OCI-M2 (cell line): ENCODE data around the gene GRIK4.

Experiments
- DNase-seq: peaks from one replicate; lab custom pipeline; 2025; ENCODE audit not compliant: unreplicated experiment; lab: John Stamatoyannopoulos, UW

Gene GRIK4

DNA sequence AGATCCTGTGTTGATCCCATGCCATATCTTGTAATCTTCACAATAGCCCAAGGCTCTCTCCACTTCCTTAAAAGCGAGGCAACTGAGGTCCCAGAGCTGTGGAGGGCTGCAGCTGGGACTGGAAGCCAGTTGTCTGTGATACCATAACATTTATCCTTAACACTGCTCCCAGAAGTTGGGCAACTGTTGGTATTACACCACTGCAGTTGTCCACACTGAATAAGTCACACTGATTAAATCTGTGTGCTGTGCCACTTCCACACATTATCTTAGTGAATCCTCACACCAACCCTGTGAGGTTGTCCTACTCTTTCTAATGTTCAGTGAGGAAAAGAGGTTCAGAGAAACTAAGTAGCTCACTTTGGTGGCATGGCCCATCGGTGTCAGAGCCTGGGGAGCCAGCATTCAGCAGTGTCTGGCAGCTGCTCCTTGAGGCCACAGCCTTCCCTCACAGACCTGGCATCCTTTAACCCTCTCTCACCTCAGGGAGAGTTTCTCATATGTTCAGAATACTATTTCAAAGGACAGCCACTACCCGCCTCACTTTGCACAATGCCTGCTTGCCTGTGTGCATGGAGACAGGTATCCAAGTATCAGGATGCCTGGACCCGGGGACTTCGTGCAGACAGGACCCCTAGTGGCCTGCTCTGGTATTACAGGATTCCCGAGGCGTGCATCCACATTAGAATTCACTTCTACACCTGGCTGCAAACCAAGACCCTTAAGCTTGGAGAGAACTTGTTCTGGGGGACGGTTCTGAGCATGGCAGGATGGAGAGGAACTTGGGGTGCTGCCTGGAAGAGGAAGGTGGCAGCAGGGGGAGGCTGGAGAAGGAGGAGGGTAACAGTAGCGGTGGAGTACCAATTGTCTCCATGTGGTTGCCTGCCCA, 290.5 kb downstream of the GRIK4 start:
- no peak for DNase-seq

- no peak for DNase-seq
These were observed 294.5 kb downstream of the GRIK4 start for GRCh38 chr11:120805960-120806555.

GRCh38 chr11:120807414-120808150, 296.0 kb downstream of the GRIK4 start:
- DNase-seq = no peak

GRCh38 chr11:120808616-120809050, 297.1 kb downstream of the GRIK4 start:
- no peak for DNase-seq

DNA sequence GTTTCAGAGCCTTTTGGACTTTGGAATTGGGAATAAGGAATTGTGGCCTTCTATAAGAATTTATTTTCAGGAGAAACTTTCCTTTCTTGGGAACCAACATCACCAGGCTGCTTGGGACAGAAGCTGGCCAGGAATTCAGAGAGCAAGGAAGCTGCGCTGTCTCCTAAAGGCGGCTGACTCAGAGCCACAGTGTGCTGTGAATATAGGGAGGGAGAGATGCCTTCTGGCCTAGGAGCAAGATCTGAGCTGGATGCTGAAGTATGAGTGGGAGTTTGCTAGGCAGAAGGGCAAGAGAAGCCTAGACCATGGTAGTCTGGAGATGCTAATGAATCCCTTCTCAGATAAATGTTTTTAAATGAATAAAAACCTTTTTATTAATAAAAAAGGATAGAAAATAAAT, 298.7 kb downstream of the GRIK4 start:
- no peak for DNase-seq

GRCh38 chr11:120811199-120811598, 299.7 kb downstream of the GRIK4 start:
- no peak for DNase-seq

DNA sequence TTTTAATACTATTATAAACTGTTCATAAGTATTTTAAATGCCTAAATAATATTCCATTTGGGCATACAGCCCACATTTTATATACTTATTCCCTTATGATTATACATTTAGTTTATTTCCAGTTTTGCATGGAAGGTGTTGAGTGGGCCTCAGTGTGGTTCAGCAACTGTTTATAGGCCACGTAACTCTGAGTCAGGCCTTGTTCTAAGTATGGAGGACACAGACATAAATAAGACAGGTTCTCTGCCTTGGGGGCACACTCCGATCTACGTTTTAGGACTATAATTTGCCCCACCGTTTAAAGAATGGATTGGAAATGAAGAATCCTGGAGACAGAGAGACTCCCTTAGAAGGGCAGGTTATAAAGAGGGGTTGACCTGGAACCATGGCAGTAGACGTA, 300.2 kb downstream of the GRIK4 start:
- no peak for DNase-seq

GRCh38 chr11:120814531-120815318, 303.2 kb downstream of the GRIK4 start:
- no peak for DNase-seq

DNA sequence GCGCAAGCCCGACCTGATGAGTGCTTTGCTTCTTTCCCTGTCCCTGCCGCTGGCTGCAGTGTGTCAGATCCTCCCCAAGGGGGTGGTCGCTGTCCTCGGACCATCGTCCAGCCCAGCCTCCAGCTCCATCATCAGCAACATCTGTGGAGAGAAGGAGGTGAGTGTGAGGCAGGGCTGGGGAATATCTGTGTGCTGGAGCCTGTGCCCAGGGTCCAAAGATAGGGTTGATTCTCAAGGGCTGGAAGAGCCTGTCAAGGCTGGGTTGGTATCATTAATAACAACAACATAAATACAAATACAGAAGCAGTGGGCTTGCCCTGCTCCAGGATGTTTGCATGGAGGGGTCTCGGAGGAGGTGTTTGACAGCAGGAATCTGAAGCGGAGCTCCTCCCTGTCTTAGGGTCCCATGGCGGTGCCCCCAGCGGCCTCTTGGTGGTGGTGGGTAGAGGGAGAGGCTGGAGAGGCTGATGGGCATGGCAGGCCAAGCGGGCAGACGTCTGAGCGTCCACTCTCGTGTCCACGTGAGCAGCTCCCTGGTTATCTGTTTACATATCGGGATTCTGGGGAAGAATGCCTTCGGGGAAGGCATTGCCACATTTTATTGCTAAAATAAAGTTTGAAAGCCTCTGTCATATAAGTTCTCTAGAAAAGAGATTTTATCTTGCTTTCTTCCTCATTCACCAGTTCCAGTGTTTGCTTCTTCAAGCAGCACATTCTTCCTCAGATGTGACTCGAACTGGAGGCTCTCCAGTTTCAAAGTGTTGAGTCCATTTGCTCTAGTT, 304.0 kb downstream of the GRIK4 start:
- no peak for DNase-seq

DNA sequence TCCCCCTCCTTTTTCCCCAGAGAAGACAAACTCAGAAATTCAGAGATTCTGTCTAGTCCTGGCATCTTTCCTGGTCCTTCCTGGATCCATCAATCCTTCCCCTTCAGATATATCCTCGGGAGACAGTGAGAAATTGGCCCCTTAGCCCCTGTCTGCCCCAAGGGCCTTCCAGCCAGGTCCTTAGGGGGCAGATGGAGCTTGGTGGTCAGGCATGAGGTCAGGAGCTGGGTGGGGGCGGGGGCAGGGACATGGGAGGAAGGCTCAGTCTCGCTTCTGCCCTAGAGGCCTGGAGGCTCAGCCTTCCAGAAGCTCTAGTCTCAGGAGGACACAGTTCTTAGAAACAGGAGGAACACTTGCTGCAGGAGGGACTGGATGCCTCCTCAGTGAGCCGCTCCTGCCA, 304.6 kb downstream of the GRIK4 start:
- DNase-seq = no peak

DNA sequence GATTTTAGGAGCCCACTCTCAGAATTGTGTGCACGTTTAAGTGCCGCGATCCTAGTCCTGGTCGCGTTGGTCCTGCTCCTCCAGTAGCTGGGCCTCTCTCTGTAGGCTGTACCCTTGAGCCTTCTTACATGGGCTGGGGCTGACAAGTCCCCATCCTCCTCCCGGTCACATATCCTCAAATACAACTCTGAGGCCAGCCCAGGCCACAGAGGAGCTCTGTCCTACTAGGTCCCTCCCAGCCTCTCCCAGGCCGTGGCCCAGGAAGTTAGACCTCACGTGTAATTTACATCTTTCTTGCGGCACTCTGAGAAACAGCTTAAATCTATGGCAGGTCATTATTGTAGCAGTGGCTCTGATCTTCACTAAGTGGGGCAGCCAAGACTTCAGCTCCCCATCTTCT, 305.2 kb downstream of the GRIK4 start:
- DNase-seq = no peak

GRCh38 chr11:120817158-120817557, 305.6 kb downstream of the GRIK4 start:
- DNase-seq = no peak

DNA sequence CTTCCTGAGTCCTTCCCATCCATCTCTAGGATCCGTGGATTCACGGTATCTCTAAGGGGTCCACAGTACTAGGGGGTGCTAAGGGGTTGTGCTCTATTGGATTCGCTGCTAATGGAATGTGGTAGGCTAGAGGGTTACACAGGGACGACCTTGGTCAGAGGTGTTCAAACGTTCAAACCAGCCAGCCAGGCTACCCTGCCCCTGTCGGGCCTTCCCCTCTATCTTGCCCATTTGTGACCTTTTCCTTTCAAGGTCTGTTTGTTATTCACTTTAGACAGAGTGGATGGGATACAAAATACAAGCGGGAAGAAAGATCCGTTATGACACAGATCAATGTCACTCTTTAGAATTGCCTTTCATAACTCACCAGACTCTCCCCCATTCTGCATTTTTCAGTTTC, 306.5 kb downstream of the GRIK4 start:
- DNase-seq = no peak

GRCh38 chr11:120819003-120819402, 307.5 kb downstream of the GRIK4 start:
- DNase-seq = no peak

DNA sequence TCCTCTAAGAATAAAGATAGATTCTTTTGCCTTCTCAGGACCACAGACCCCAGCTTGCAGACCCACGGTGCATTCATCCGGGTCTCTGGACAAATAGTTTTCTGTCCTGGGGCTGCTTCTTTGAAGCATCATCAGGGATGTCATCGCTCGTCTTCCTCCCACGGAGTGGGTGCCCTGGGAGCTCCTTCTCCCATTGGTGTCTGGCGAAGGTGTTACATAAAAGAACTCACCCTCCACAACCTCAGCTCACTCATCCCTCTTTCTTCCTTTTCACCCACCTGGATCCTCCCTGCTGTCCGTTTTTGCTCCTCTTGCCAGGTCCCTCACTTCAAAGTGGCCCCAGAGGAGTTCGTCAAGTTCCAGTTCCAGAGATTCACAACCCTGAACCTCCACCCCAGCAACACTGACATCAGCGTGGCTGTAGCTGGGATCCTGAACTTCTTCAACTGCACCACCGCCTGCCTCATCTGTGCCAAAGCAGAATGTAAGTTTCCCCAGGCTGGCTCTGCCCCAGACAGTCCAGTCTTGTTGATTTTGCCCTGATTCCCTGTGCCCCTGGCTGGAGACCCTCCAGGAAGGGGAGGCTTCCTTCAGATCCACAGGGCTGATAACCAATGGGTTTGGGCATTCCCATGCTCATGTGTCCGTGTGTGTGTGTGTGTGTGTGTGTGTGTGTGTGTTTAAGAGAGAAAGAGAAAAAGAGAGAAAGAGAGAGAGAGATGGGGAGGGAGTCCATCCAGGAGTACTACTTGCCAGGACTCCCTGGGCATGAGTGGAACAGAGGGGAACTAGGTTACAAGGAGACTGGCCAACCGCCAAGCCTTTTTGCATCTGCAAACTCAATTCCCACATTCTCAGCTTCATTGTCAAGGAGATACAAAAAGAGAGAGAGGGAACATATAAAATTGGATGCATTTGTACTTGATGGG, 308.2 kb downstream of the GRIK4 start:
- DNase-seq = no peak

DNA sequence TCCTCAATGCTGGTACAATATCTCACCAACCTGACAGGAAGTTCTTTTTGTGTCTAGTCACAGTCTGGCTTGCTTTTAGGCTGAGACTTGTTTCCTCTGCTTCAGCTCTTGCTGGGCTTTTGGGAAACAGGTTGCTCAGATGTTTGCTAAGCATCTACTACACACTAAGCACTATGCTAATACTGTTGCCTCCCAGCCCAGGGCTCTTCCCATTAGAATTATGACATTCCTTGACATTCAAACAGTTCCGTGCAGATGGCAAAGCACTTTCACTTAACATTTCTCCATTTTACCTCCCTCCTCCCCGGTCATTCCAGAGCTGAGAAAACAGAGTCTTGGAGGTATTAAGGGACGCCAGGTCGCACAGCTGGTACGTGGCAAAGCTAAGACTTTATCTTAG, 311.6 kb downstream of the GRIK4 start:
- DNase-seq = no peak

DNA sequence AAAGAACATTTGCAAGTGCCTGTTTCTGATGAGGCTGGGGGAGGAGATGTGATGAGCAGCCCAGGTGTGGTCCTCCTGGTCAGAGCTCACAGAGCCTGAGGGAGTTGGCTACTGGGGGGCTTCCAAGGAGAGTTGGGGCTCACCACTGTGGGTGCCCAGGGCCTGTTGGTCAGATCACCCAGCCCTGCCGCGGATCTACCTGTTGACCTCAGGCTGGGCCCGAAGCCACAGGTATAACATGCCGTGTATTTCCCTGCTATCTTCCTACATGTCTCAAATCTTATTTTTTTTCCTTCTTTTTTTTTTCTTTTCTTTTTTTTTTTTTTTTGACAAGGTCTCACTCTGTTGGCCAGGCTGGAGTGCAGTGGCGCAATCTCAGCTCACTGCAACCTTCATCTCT, 312.7 kb downstream of the GRIK4 start:
- DNase-seq = no peak

- no peak for DNase-seq
These were observed 315.6 kb downstream of the GRIK4 start for GRCh38 chr11:120827198-120827597.

DNA sequence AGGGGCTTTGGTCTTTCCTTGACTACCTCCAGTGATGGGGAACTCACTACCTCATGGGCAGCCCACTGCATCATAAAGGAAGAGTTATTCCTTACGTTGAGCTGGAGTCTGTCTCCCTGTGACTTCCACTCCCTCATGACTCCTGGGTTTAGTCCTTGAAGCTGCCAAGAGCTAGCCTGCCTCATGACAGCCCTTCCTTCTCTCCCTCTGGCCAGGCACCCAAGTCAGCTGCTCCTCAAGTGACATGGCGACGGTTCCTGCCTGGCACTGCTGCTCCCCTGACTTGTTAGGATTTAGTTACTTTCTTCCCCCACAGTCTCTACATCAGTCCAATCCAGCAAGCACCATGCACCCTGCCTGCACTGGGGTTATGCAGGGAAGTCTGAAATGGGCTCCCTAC, 316.3 kb downstream of the GRIK4 start:
- no peak for DNase-seq
